HepG2 (cell line): ENCODE results near the gene EFEMP2. TPM values are rescaled to one million over a fixed set of nuclear protein-coding genes. Genes with fewer than 3 reads are reported as not detected.

Source experiments
- ATAC-seq: fragments of 200-7000 bp; cut with Tn5 transposase; 3 replicates; pipeline ENCODE4 v1.9.1; 2020; ENCODE audit warnings: mild to moderate bottlenecking, moderate library complexity
- BruUV-seq: library from RNA; stranded (reverse); fragments of 400-500 nt; replicated peaks from 2 replicates; lab custom pipeline; 2021; lab: Mats Ljungman, UMichigan
- CTCF ChIA-PET: fragments of 300-600 bp; formaldehyde crosslinking; extraction: SDS; loops from one replicate; lab custom pipeline; 2021; ENCODE audit warnings: low total read pairs, inconsistent platforms, low intra/inter-chr PET ratio; lab: Yijun Ruan, JAX
- POLR2A ChIA-PET: fragments of 350-600 bp; sonication (Branson Sonifier 250); formaldehyde crosslinking; loops from one replicate; lab custom pipeline; 2020; ENCODE audit warnings: antibody characterized with exemption, inconsistent platforms; lab: Yijun Ruan, JAX
- DNase-seq: peaks from one replicate; pipeline ENCODE4 v3.0.0-alpha.2; 2015; ENCODE audit warnings: low spot score
- FAIRE-seq: peaks from 3 replicates; lab custom pipeline; 2011; peaks lifted over from hg19 to GRCh38; lab: Jason Lieb, UNC
- H2AFZ ChIP-seq: one replicate; pipeline ENCODE4 v1.6.1; 2011; ENCODE audit warnings: low read length, inconsistent platforms
- H3K27ac ChIP-seq: fragments of 300-600 bp; 3 replicates; pipeline ENCODE4 v1.8.0; 2011; ENCODE audit warnings: mixed run types, mild to moderate bottlenecking, mixed read lengths, low read length, inconsistent platforms; ENCODE audit not compliant: insufficient read depth; ENCODE audit errors: extremely low read length
- H3K27me3 ChIP-seq, 2 experiments: fragments of 200-600 bp in 1 of 2; 2 replicates in 1 of 2; 3 replicates in 1 of 2; pipeline versions ENCODE4 v1.6.0 to v1.8.0; 2011; ENCODE audit warnings: low read length in 2 of 2, mild to moderate bottlenecking in 2 of 2, moderate library complexity in 2 of 2, inconsistent platforms in 1 of 2; ENCODE audit not compliant: insufficient read depth in 2 of 2, control insufficient read depth in 1 of 2
- H3K36me3 ChIP-seq, 2 experiments: fragments of 200-600 bp in 1 of 2; replicated peaks in 1 of 2; 2 replicates in 1 of 2; 3 replicates in 1 of 2; pipeline versions ENCODE4 v1.5.1 to v1.8.0; 2011; ENCODE audit warnings: low read length in 2 of 2, inconsistent platforms in 1 of 2; ENCODE audit not compliant: insufficient read depth in 2 of 2, control insufficient read depth in 1 of 2
- H3K4me1 ChIP-seq: 2 replicates; pipeline ENCODE4 v1.5.1; 2012; ENCODE audit warnings: low read length, inconsistent platforms; ENCODE audit not compliant: insufficient read depth
- H3K4me2 ChIP-seq: 2 replicates; pipeline ENCODE4 v1.6.0; 2011; ENCODE audit warnings: low read depth, low read length, inconsistent platforms
- H3K4me3 ChIP-seq, 3 experiments: fragments of 200-600 bp in 1 of 3; sonication (generic), shearing (Covaris generic) in 1 of 3; replicated peaks in 1 of 3; 2 replicates each; pipeline ENCODE4 v1.5.1; 2011 to 2016; ENCODE audit warnings: low read length in 3 of 3, inconsistent platforms in 2 of 3, low read depth in 2 of 3, mild to moderate bottlenecking in 2 of 3, control low read depth in 1 of 3, mixed read lengths in 1 of 3; ENCODE audit not compliant: insufficient read depth in 1 of 3
- H3K79me2 ChIP-seq: one replicate; pipeline ENCODE4 v1.6.1; 2011; ENCODE audit warnings: low read length, inconsistent platforms; ENCODE audit not compliant: insufficient read depth
- H3K9ac ChIP-seq: 2 replicates; pipeline ENCODE4 v1.6.0; 2011; ENCODE audit warnings: mild to moderate bottlenecking, low read depth, low read length, inconsistent platforms; ENCODE audit not compliant: insufficient read depth
- H3K9me3 ChIP-seq: 2 replicates; pipeline ENCODE4 v1.5.1; 2012; ENCODE audit warnings: mild to moderate bottlenecking, low read length
- H4K20me1 ChIP-seq: 2 replicates; pipeline ENCODE4 v1.6.0; 2011; ENCODE audit warnings: inconsistent platforms, mild to moderate bottlenecking, low read length, moderate library complexity; ENCODE audit not compliant: insufficient read depth
- CBX5 ChIP-seq: sonication (generic); formaldehyde crosslinking; IDR thresholded peaks from 2 replicates; pipeline ENCODE4 v1.4.0; 2020; ENCODE audit warnings: missing genetic modification reagents, borderline replicate concordance
- ESRRA ChIP-seq: sonication (generic); formaldehyde crosslinking; IDR thresholded peaks from 2 replicates; pipeline ENCODE4 v1.5.1; 2020; ENCODE audit warnings: mild to moderate bottlenecking, low read depth, missing genetic modification reagents
- FOXO1 ChIP-seq: sonication (generic); formaldehyde crosslinking; IDR thresholded peaks from 2 replicates; pipeline ENCODE4 v1.4.0; 2020; ENCODE audit warnings: missing genetic modification reagents
- GABPB1 ChIP-seq: IDR thresholded peaks from 2 replicates; pipeline ENCODE4 v1.6.1; 2016; ENCODE audit warnings: mild to moderate bottlenecking, missing genetic modification reagents, moderate library complexity, missing compliant biosample characterization
- GATAD2A ChIP-seq: IDR thresholded peaks from 2 replicates; pipeline ENCODE4 v1.6.1; 2016
- HOXA5 ChIP-seq: sonication (generic); formaldehyde crosslinking; IDR thresholded peaks from 2 replicates; pipeline ENCODE4 v1.4.0; 2020; ENCODE audit warnings: missing genetic modification reagents
- NFE2L1 ChIP-seq: sonication (generic); formaldehyde crosslinking; IDR thresholded peaks from 2 replicates; pipeline ENCODE4 v1.4.0; 2020; ENCODE audit warnings: missing genetic modification reagents, mild to moderate bottlenecking, borderline replicate concordance
- PHF20 ChIP-seq: sonication (generic); formaldehyde crosslinking; IDR thresholded peaks from 2 replicates; pipeline ENCODE4 v1.5.0; 2020; ENCODE audit warnings: mild to moderate bottlenecking, missing genetic modification reagents
- RBM22 ChIP-seq: fragments of 200-400 bp; formaldehyde crosslinking; optimal IDR thresholded peaks from 2 replicates; pipeline ENCODE3; 2017; ENCODE audit warnings: mild to moderate bottlenecking, low read length, moderate library complexity
- RFXAP ChIP-seq: sonication (generic); formaldehyde crosslinking; IDR thresholded peaks from 2 replicates; pipeline ENCODE4 v1.4.0; 2020; ENCODE audit warnings: missing genetic modification reagents, borderline replicate concordance
- SMC3 ChIP-seq: IDR thresholded peaks from 2 replicates; pipeline ENCODE4 v1.6.1; 2011; ENCODE audit warnings: low read length, improper control_type of control experiment
- TFDP1 ChIP-seq: IDR thresholded peaks from 2 replicates; pipeline ENCODE4 v1.6.1; 2016; ENCODE audit warnings: missing compliant biosample characterization, missing genetic modification reagents, borderline replicate concordance
- THAP11 ChIP-seq: IDR thresholded peaks from 2 replicates; pipeline ENCODE4 v1.6.1; 2016; ENCODE audit warnings: missing biosample characterization, missing genetic modification reagents
- ZBTB34 ChIP-seq: sonication (generic); formaldehyde crosslinking; IDR thresholded peaks from 2 replicates; pipeline ENCODE4 v1.8.0; 2022; ENCODE audit warnings: mild to moderate bottlenecking, missing genetic modification reagents
- ZFP62 ChIP-seq: sonication (generic); formaldehyde crosslinking; IDR thresholded peaks from 2 replicates; pipeline ENCODE4 v1.4.0; 2020; ENCODE audit warnings: missing genetic modification reagents
- ZNF329 ChIP-seq: sonication (generic); formaldehyde crosslinking; IDR thresholded peaks from 2 replicates; pipeline ENCODE4 v1.9.0; 2021; ENCODE audit warnings: low read depth, mild to moderate bottlenecking, missing genetic modification reagents
- ZNF34 ChIP-seq: sonication (generic); formaldehyde crosslinking; IDR thresholded peaks from 2 replicates; pipeline ENCODE4 v1.4.0; 2020; ENCODE audit warnings: mild to moderate bottlenecking, missing genetic modification reagents, borderline replicate concordance
- ZNF350 ChIP-seq: sonication (generic); formaldehyde crosslinking; IDR thresholded peaks from 2 replicates; pipeline ENCODE4 v1.4.0; 2020; ENCODE audit warnings: mild to moderate bottlenecking, low read depth, missing genetic modification reagents, borderline replicate concordance
- ZNF616 ChIP-seq: sonication (generic); formaldehyde crosslinking; IDR thresholded peaks from 2 replicates; pipeline ENCODE4 v1.5.0; 2020; ENCODE audit warnings: low read depth, mild to moderate bottlenecking, missing genetic modification reagents
- ZNF782 ChIP-seq: sonication (generic); formaldehyde crosslinking; IDR thresholded peaks from 2 replicates; pipeline ENCODE4 v1.4.0; 2020; ENCODE audit warnings: missing genetic modification reagents, mild to moderate bottlenecking, borderline replicate concordance
- ZNF784 ChIP-seq: sonication (generic); formaldehyde crosslinking; IDR thresholded peaks from 2 replicates; pipeline ENCODE4 v1.5.1; 2020; ENCODE audit warnings: missing genetic modification reagents, mild to moderate bottlenecking, borderline replicate concordance
- WGBS: methylation state at CpG from one replicate; pipeline ENCODE4 v1.1.6; 2017; ENCODE audit warnings: low lambda C conversion rate; 5-methylcytosine and 5-hydroxymethylcytosine counted together
- in situ Hi-C: cut with HindIII; loops from 2 replicates; pipeline ENCODE4 v1.10.0; 2017; ENCODE audit warnings: low pct_unique_long_range_greater_than_20kb; ENCODE audit not compliant: extremely low pct_ligation_motif_present
- intact Hi-C: fragments of 100-400 bp; cut with micrococcal nuclease; formaldehyde crosslinking; loops from one replicate; pipeline ENCODE4 v1.10.0; 2022; ENCODE audit not compliant: unreplicated experiment
- polyA plus RNA-seq, 8 experiments: library from polyadenylated mRNA; depleted of rRNA in 3 of 8; stranded (reverse) in 7 of 8; unstranded in 1 of 8; fragments of >200 nt; fragmentation: Illumina TruSeq in 4 of 8; extraction: Trizol in 4 of 8; gene quantifications; 2 replicates each; pipeline versions ENCODE4 v1.2.1 to v1.2.3, GENCODE V29; 2011 to 2016; ENCODE audit warnings: low read depth in 4 of 8, missing spikeins in 1 of 8, mixed read lengths in 1 of 8; ENCODE audit not compliant: insufficient read depth in 1 of 8
- total RNA-seq, 5 experiments: library from RNA; depleted of rRNA; stranded (reverse); fragments of >200 nt; fragmentation: Illumina TruSeq; extraction: Trizol; gene quantifications; 2 replicates each; pipeline ENCODE4 v1.2.3, GENCODE V29; 2016; ENCODE audit warnings: low read depth in 1 of 5

EFEMP2 gene
- total and polyA plus RNA-seq, 2 of the 13 experiments (the other 11 are each of a cell fraction or from before 2014, with no cell fraction given), result 7.4 to 29.7 TPM

- ChIA-PET CTCF (interaction anchor here (0.7 to 2.9 kb wide), 13 partner anchors 9 to 178 kb away, joined by 3 to 77 read pairs (median 5); partner anchors contain the start of genes FOSL1, KAT5, MUS81 and SART1), POLR2A (interaction anchor here (0.6 to 1.7 kb wide), 8 partner anchors 10 to 140 kb away, joined by 3 to 11 read pairs (median 3); partner anchors contain the start of genes CFL1, FOSL1 and MUS81)
- BruUV-seq, result no TSS peak
- in situ Hi-C loops, result loop anchor here (5.0 kb wide), 1 partner anchor 103 kb away; no protein-coding TSS in a partner anchor
- peak; percentile 60 for DNase-seq
- intact Hi-C loops, result loop anchor here (5.0 kb wide), 1 partner anchor 48 kb away; no protein-coding TSS in a partner anchor
- Histone ChIP-seq H3K36me3 (peaks cover 4 to 19% of the 10 kb centered on the region in 2 experiments; a peak in 4 of 5 replicates), H3K4me1 (peaks cover 48% of the 10 kb centered on the region), H4K20me1 (no peaks in the 10 kb centered on the region), H3K79me2 (no peaks in the 10 kb centered on the region), H3K4me3 (no peak overlapping the region), H3K9me3 (no peaks in the 10 kb centered on the region), H3K9ac (no peak overlapping the region), H3K27ac (no peak overlapping the region), H2AFZ (no peak overlapping the region), H3K27me3 (no peaks in the 10 kb centered on the region; a peak in 1 of 5 replicates), H3K4me2 (no peak overlapping the region)
- 0% methylated on average over 3 of the region's 9 CpGs for WGBS
- peak; percentile 41 for ATAC-seq
- FAIRE-seq, result peak; percentile 48
- TF ChIP-seq GABPB1 (CRISPR knock-in tag) (peak; percentile 48), ZNF34 (CRISPR knock-in tag) (no peak), RFXAP (peak; percentile 41; the same call in 1 of the 2 replicates), ZBTB34 (CRISPR knock-in tag) (no peak), THAP11 (peak; percentile 66), ESRRA (CRISPR knock-in tag) (no peak), TFDP1 (CRISPR knock-in tag) (peak; percentile 31; the same call in 1 of the 2 replicates), CBX5 (CRISPR knock-in tag) (peak; percentile 63; the same call in 1 of the 2 replicates), ZNF350 (no peak), PHF20 (CRISPR knock-in tag) (no peak), ZFP62 (CRISPR knock-in tag) (no peak), ZNF616 (CRISPR knock-in tag) (no peak), HOXA5 (CRISPR knock-in tag) (0 out of 2 replicates have a peak, but pooled peaks have one; percentile 47), RBM22 (no peak), FOXO1 (peak; percentile 81), NFE2L1 (no peak), SMC3 (peak; percentile 82), GATAD2A (CRISPR knock-in tag) (peak; percentile 61; the same call in 1 of the 2 replicates), ZNF329 (CRISPR knock-in tag) (no peak), ZNF784 (no peak), ZNF782 (CRISPR knock-in tag) (no peak)
Observed at GRCh38 chr11:65884716-65885092, 12.1 kb upstream of the EFEMP2 start.
